Right hindlimb (tissue), 1 donor: Measurements from ENCODE around the gene NUP160.
"Not testable (repeated sequence)": the region's sequence is repeated elsewhere in the genome, so short reads cannot be mapped to it uniquely, and the experiment has no call there.

Experiments
- DNase-seq: peaks from one replicate; pipeline ENCODE4 v3.0.0-alpha.2; 2018

The NUP160 gene

GRCh38 chr11:47847892-47848699 is at the start of gene NUP160:
Gene NUP160, minus strand, starts transcription at chr11:47848350. Its CDS starts 32 bp downstream, at chr11:47848318.
- peak; percentile 92 for DNase-seq

GRCh38 chr11:47896199-47896598 is 48.0 kb upstream of the NUP160 start:
- no peak for DNase-seq

- no peak for DNase-seq
Observed at GRCh38 chr11:47895035-47895434, 46.9 kb upstream of the NUP160 start.

GRCh38 chr11:47892546-47893276 is 44.6 kb upstream of the NUP160 start:
- not testable (repeated sequence) for DNase-seq

- no peak for DNase-seq
Observed at GRCh38 chr11:47891886-47892285, 43.7 kb upstream of the NUP160 start.

- DNase-seq, result no peak
Observed at GRCh38 chr11:47889714-47890441, 41.7 kb upstream of the NUP160 start.

- DNase-seq, result no peak
Observed at GRCh38 chr11:47887910-47888569, 39.9 kb upstream of the NUP160 start.

- peak; percentile 68 for DNase-seq
Observed at GRCh38 chr11:47886096-47886495, 37.9 kb upstream of the NUP160 start.

- not testable (repeated sequence) for DNase-seq
Observed at GRCh38 chr11:47882437-47882836, 34.3 kb upstream of the NUP160 start.

- DNase-seq, result no peak
Observed at GRCh38 chr11:47881145-47881544, 33.0 kb upstream of the NUP160 start.

- no peak for DNase-seq
Observed at GRCh38 chr11:47879259-47880158, 31.4 kb upstream of the NUP160 start.

GRCh38 chr11:47875858-47876257 is 27.7 kb upstream of the NUP160 start:
- DNase-seq, result not testable (repeated sequence)

- DNase-seq, result no peak
Observed at GRCh38 chr11:47870404-47870803, 22.3 kb upstream of the NUP160 start.

- no peak for DNase-seq
Observed at GRCh38 chr11:47869544-47870393, 21.6 kb upstream of the NUP160 start.

- no peak for DNase-seq
Observed at GRCh38 chr11:47867823-47868222, 19.7 kb upstream of the NUP160 start.

GRCh38 chr11:47866892-47867291 is 18.7 kb upstream of the NUP160 start:
- DNase-seq, result not testable (repeated sequence)

- no peak for DNase-seq
Observed at GRCh38 chr11:47864901-47865300, 16.8 kb upstream of the NUP160 start.

- DNase-seq, result no peak
Observed at GRCh38 chr11:47863898-47864430, 15.8 kb upstream of the NUP160 start.

GRCh38 chr11:47863189-47863897 is 15.2 kb upstream of the NUP160 start:
- DNase-seq, result no peak

- no peak for DNase-seq
Observed at GRCh38 chr11:47861728-47862127, 13.6 kb upstream of the NUP160 start.
